ENCODE results near the gene OXCT1. TPM values are rescaled to one million over a fixed set of nuclear protein-coding genes. Genes with fewer than 3 reads are reported as not detected.
"Not testable (repeated sequence)": the region's sequence is repeated elsewhere in the genome, so short reads cannot be mapped to it uniquely, and the experiment has no call there.

The OXCT1 gene
- total RNA-seq, 1 experiment from 2014 or later = 23.5 TPM

- DNase-seq (ENCODE audit: low read depth) = no peak
Measured at GRCh38 chr5:41776435-41776834, 93.8 kb downstream of the OXCT1 start.

DNA sequence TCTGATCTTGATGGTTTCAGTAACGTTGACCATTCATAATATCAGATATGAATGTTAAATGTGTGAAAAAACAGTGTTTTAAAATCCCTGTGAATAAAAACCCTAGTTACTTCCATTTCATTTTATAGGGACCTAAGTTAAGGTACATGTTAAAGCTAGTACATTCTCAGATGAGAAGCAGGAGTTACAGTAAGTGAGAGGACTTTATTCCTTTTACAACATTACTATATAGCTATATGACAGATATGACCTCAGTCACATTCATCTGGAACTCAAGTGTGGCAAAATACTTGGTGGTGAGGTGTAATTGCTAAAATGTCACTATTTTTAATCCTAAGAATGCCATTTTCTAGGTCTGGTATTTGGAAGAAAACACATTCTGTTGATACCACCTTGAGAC is 96.4 kb downstream of the OXCT1 start:
- no peak for DNase-seq (ENCODE audit: low read depth)

GRCh38 chr5:41772785-41773442 is 97.3 kb downstream of the OXCT1 start:
- DNase-seq (ENCODE audit: low read depth) = no peak

GRCh38 chr5:41772056-41772455 is 98.2 kb downstream of the OXCT1 start:
- DNase-seq (ENCODE audit: low read depth) = no peak

- DNase-seq (ENCODE audit: low read depth) = no peak
Measured at GRCh38 chr5:41770799-41771198, 99.4 kb downstream of the OXCT1 start.

- DNase-seq (ENCODE audit: low read depth) = no peak
Measured at GRCh38 chr5:41768692-41769091, 101.5 kb downstream of the OXCT1 start.

DNA sequence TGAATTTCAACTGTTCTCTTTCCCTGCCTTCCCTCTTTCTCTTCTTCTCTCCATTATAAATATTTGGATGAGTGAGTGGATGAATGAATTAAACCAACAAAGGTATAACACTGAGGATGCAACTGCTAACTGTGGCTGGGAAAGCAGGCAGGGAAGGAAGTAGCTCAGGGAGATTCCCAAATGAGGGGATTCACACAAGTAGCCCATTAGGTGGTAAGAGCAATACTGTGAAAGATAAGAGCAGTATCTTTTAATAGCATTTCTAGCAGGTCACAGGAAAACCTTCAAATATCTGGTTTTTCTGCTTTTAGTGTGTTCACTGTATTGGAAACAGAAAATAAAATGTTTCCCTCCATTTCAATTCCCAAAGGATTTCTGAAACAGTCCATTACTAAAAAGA is 105.6 kb downstream of the OXCT1 start:
- DNase-seq (ENCODE audit: low read depth) = no peak

GRCh38 chr5:41763574-41763973 is 106.7 kb downstream of the OXCT1 start:
- DNase-seq (ENCODE audit: low read depth) = no peak

DNA sequence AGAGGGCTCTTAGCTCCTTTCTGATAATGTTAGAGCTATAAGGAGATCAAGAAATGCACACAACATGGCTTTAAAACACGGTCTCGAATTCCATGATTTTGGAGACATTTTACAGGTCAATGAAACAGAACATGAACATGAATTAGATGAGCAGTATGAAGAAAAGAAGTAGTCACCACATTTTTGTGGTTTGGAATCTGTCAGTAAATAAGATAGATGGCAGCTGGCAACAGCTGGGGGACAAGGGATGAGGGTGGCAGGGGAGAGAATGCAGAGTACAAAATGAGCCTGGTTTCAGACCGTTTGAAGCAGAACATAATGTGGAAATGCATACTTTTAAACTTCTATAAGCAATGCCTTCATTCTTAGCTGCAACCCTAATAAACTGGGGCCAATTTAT is 107.1 kb downstream of the OXCT1 start:
- peak; percentile 83 for DNase-seq (ENCODE audit: low read depth)

- no peak for DNase-seq (ENCODE audit: low read depth)
Measured at GRCh38 chr5:41762426-41762825, 107.8 kb downstream of the OXCT1 start.

DNA sequence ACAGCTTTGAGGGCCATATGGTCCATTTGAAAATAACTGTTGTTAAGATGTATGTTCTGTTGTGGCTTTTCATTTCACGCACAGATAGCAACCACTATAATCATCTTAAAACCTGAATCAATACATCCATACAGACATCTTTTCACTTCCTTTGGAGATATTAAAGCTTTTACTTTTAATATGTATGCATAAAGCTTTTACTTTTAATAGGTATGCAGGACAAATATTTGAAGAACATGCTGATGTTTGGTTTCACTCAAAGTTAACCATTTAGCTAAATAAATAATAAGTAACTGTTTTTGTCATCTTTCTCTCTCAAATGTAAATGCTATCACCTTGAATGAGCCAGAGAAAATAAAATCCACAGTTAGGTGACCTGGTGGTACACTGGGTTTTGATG is 108.6 kb downstream of the OXCT1 start:
- DNase-seq (ENCODE audit: low read depth) = no peak

DNA sequence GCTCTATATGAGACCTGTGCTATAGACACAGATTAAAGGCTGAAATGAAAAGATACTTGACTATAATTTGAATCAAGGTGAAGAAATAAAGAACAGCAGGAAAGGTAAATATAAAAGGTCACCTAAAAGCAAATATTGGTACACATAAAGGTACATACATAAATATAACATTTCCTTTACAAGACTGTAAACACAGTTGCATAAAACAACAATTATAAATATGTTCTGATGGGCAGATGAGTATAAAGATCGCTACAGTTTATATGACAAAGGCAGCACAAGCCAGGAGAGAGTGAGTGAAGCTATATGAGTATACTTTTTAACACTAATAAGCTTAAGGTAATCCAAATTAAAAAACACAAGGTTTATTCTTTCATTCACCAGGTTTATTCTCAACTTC is 114.5 kb downstream of the OXCT1 start:
- DNase-seq (ENCODE audit: low read depth) = no peak

DNA sequence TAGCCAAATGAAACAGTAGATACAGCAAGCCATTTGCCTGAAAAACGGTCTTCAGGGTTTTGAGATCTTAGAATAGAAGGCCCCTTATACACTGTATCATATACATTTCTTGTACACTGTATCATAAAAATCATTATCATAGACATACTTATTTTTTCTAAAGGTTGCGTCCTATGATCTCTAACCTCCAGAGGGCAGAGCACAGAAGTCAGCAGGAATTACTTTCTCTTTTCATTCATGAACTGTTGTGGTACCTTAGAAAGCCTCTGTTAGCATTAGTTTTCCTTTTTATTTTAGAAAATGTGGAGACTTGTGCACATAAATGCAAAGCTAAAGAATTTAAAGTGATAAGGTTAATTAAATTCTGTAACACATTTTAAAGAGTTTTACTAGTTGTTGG is 115.4 kb downstream of the OXCT1 start:
- no peak for DNase-seq (ENCODE audit: low read depth)

DNA sequence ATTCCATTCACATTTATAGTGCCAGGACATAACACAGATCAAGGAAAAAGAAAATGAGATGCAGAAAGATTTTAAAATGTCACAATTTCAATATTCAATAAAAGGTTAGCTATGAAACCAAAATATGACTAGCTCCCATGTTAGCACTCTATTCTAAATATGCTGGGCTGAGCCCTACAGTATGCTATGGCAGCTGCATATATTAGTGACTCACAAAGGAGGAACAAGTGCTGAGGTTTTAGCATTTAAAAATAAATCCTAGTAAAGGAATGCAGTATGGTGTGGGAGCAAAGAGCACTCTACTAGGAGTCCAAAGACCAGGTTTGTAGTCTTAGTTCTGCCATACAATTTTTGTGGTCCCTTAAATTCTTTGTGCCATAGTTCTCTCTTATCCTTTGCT is 118.4 kb downstream of the OXCT1 start:
- no peak for DNase-seq (ENCODE audit: low read depth)

GRCh38 chr5:41748631-41749030 is 121.6 kb downstream of the OXCT1 start:
- peak; percentile 58 for DNase-seq (ENCODE audit: low read depth)

GRCh38 chr5:41747708-41748107 is 122.5 kb downstream of the OXCT1 start:
- DNase-seq (ENCODE audit: low read depth) = no peak

DNA sequence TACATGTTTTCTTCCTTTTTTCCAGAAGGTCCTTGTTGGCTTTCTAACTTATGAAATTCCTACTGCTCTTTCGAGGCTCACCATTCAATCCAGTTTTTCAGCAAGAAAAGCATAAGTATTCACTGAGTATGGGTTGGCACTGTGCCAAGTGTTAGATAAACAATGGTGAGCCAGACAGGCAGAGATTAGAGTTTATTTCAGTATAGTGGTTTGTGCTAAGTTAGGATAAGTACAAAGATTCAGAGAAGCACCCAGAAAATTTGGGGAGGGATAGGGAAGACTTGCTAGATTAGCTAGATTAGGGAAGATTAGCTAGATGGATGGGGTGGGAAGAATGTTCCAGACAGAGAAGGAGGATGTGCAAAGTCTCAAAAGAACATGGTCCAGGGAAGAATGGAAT is 122.9 kb downstream of the OXCT1 start:
- peak; percentile 42 for DNase-seq (ENCODE audit: low read depth)

GRCh38 chr5:41742608-41743007 is 127.6 kb downstream of the OXCT1 start:
- not testable (repeated sequence) for DNase-seq (ENCODE audit: low read depth)

DNA sequence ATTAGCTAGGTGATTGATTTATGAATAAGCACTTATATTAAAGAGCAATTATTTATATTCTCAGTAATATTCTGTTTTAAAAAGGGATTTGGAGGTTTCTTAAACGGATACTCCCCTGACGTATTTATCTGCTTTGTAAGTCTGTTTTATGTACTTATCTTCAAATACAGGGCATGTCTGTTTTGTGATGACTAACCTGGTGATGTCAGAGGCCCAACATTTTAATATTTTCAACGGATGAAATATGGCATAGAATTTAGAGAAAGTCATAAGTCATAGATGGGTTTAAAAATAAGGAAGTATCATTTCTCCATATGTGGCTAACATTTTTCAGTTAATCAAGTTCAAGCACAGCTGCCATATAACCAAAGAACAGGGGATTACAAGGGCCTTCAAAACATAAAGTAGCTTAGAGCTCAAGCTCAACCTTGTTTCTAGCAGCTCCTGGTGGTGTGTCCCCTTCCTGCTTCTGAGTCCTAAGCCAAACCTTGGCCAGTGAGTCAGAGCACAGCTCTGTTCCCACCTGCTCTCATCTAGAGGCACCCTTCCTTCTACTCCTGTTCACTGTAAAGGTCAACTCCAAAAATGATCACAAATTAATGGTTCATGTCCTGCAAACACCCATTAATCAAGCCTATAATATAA is 131.4 kb downstream of the OXCT1 start:
- DNase-seq (ENCODE audit: low read depth) = no peak

DNA sequence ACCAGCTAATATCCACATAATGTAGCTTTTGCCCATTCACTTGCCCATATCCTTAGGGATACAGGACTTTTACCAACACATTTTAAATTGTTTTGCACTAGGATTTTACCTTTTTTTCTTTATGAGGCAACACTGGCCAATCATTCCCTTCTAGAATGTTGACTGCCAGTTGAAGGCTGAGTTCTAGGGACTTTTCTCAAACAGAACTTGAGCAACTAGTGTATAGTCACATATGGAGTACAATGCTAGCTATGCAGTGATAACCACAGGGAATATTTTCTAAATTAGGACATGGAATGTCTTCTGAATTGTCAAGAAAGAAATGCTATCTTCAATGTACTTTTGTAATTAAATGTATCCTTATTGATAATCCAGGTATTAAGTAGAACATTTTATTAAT is 133.6 kb downstream of the OXCT1 start:
- DNase-seq (ENCODE audit: low read depth) = no peak

- no peak for DNase-seq (ENCODE audit: low read depth)
Measured at GRCh38 chr5:41735213-41735612, 135.0 kb downstream of the OXCT1 start.

DNA sequence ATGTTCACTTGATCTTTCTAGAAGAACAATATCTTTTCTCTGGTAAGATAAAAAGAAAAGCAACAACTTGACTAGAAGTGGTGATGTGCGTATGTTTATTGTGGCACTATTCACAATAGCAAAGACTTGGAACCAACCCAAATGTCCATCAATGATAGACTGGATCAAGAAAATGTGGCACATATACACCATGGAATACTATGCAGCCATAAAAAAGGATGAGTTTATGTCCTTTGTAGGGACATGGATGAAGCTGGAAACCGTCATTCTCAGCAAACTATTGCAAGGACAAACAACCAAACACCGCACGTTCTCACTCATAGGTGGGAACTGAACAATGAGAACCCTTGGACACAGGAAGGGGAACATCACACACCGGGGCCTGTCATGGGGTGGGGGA is 140.8 kb downstream of the OXCT1 start:
- DNase-seq (ENCODE audit: low read depth) = not testable (repeated sequence)

- no peak for DNase-seq (ENCODE audit: low read depth)
Measured at GRCh38 chr5:41728281-41728680, 141.9 kb downstream of the OXCT1 start.

All from M059J (cell line).